HCT116 (cell line): ENCODE measurements around the gene CCDC70.

Source experiments
- CTCF ChIP-seq, 3 experiments: fragments of 200-600 bp in 1 of 3; sonication (generic) in 1 of 3; IDR thresholded peaks in 2 of 3; conservative IDR thresholded peaks in 1 of 3; 2 replicates each; pipeline ENCODE4 v1.5.1; 2012 to 2017; ENCODE audit warnings: low read depth in 2 of 3, low read length in 2 of 3, antibody characterized with exemption in 1 of 3, borderline replicate concordance in 1 of 3, control low read depth in 1 of 3, mild to moderate bottlenecking in 1 of 3, mixed read lengths in 1 of 3, mixed run types in 1 of 3, moderate library complexity in 1 of 3; ENCODE audit not compliant: insufficient read depth in 1 of 3
- JUND ChIP-seq: IDR thresholded peaks from 2 replicates; pipeline ENCODE4 v1.6.1; 2012

DNA sequence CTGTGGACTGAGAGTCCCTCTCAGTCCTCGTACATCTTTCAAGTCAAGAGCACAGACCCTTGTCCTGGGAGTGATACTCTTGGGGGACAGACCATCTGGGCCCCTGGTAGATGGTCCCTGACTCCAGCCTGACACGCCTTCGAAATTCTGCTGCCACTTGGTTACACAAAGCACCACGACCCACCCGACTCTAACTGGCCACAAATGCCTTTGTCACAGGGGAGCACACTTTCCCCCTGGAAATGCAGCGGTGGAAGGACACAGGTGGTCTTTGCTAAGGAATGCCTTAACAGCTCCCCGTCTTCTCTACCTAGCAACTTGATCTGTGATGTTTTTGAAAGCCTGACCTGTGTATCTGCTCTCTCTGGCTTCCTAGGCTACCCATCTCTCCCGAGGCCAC, 44.1 kb upstream of the CCDC70 start:
- TF ChIP-seq JUND = no peak
- no peak for TF ChIP-seq CTCF (IDR thresholded peaks at IDR 0.05 in 2 of 3, conservative IDR thresholded peaks at IDR 0.05 in 1 of 3; ENCODE audit: borderline replicate concordance in 1 of 3, insufficient read depth in 1 of 3, low read depth in 2 of 3, low read length in 2 of 3)
